ENCODE measurements around the gene INTS1.
"Not testable (repeated sequence)": the region's sequence is repeated elsewhere in the genome, so short reads cannot be mapped to it uniquely, and the experiment has no call there.

Gene INTS1

GRCh38 chr7:1529383-1530116 lies 25.4 kb upstream of the INTS1 start:
- DNase-seq (ENCODE audit: low read depth), result no peak

GRCh38 chr7:1526271-1526754 lies 22.1 kb upstream of the INTS1 start:
- DNase-seq (ENCODE audit: low read depth), result peak; percentile 85

- no peak for DNase-seq (ENCODE audit: low read depth)
Observed at GRCh38 chr7:1525409-1525808, 21.2 kb upstream of the INTS1 start.

- DNase-seq (ENCODE audit: low read depth), result no peak
Observed at GRCh38 chr7:1523844-1524243, 19.7 kb upstream of the INTS1 start.

GRCh38 chr7:1523208-1523607 lies 19.0 kb upstream of the INTS1 start:
- no peak for DNase-seq (ENCODE audit: low read depth)

GRCh38 chr7:1521456-1521855 lies 17.3 kb upstream of the INTS1 start:
- DNase-seq (ENCODE audit: low read depth), result no peak

- DNase-seq (ENCODE audit: low read depth), result peak; percentile 39
Observed at GRCh38 chr7:1520539-1521234, 16.5 kb upstream of the INTS1 start.

- not testable (repeated sequence) for DNase-seq (ENCODE audit: low read depth)
Observed at GRCh38 chr7:1519322-1519922, 15.2 kb upstream of the INTS1 start.

GRCh38 chr7:1516586-1517251 lies 12.5 kb upstream of the INTS1 start:
- DNase-seq (ENCODE audit: low read depth), result no peak

- DNase-seq (ENCODE audit: low read depth), result not testable (repeated sequence)
Observed at GRCh38 chr7:1515509-1515967, 11.3 kb upstream of the INTS1 start.

- no peak for DNase-seq (ENCODE audit: low read depth)
Observed at GRCh38 chr7:1514995-1515401, 10.8 kb upstream of the INTS1 start.

GRCh38 chr7:1514407-1514806 lies 10.2 kb upstream of the INTS1 start:
- DNase-seq (ENCODE audit: low read depth), result no peak

GRCh38 chr7:1513657-1514095 lies 9.5 kb upstream of the INTS1 start:
- DNase-seq (ENCODE audit: low read depth), result no peak

- no peak for DNase-seq (ENCODE audit: low read depth)
Observed at GRCh38 chr7:1512781-1513656, 8.8 kb upstream of the INTS1 start.

- no peak for DNase-seq (ENCODE audit: low read depth)
Observed at GRCh38 chr7:1511444-1512422, 7.5 kb upstream of the INTS1 start.

GRCh38 chr7:1510780-1511154 lies 6.6 kb upstream of the INTS1 start:
- no peak for DNase-seq (ENCODE audit: low read depth)

GRCh38 chr7:1509226-1509625 lies 5.0 kb upstream of the INTS1 start:
- DNase-seq (ENCODE audit: low read depth), result no peak

- no peak for DNase-seq (ENCODE audit: low read depth)
Observed at GRCh38 chr7:1508277-1508758, 4.1 kb upstream of the INTS1 start.

- DNase-seq (ENCODE audit: low read depth), result no peak
Observed at GRCh38 chr7:1505731-1506550, 1.8 kb upstream of the INTS1 start.
